Sigmoid colon (tissue), 7 donors: ENCODE data around the gene PLSCR4. TPM values are rescaled to one million over a fixed set of nuclear protein-coding genes. Genes with fewer than 3 reads are reported as not detected.

Experiments used
- DNase-seq: peaks from one replicate; pipeline ENCODE4 v3.0.0-alpha.2; 2019
- H3K27ac ChIP-seq, 4 donors: fragments of 200-600 bp; sonication (generic); one replicate each; pipeline ENCODE4 v1.5.1; 2016 to 2019; ENCODE audit warnings: mild to moderate bottlenecking in 1 of 4
- H3K27me3 ChIP-seq, 3 donors: fragments of 200-600 bp; sonication (generic); one replicate each; pipeline ENCODE4 v1.5.1; 2019; ENCODE audit warnings: mild to moderate bottlenecking in 1 of 3
- H3K36me3 ChIP-seq, 4 donors: fragments of 200-600 bp; sonication (generic); one replicate each; pipeline ENCODE4 v1.5.1; 2016 to 2019
- H3K4me1 ChIP-seq, 4 donors: fragments of 200-600 bp; sonication (generic); one replicate each; pipeline ENCODE4 v1.5.1; 2017 to 2019
- H3K4me3 ChIP-seq, 4 donors: fragments of 200-600 bp; sonication (generic); one replicate each; pipeline ENCODE4 v1.5.1; 2017 to 2019; ENCODE audit warnings: mild to moderate bottlenecking in 2 of 4, moderate library complexity in 1 of 4
- H3K9me3 ChIP-seq, 4 donors: fragments of 200-600 bp in 3 of 4; sonication (generic) in 3 of 4; one replicate each; pipeline versions ENCODE4 v1.5.1 to v1.6.1; 2013 to 2019
- CTCF ChIP-seq, 4 experiments: fragments of 450-650 bp in 3 of 4; fragments of 200-600 bp in 1 of 4; IDR thresholded peaks; one replicate each; pipeline ENCODE4 v1.5.1; 2016 to 2019; ENCODE audit warnings: antibody characterized with exemption in 4 of 4, mild to moderate bottlenecking in 3 of 4, moderate library complexity in 2 of 4
- EP300 ChIP-seq, 4 donors: sonication (generic); formaldehyde crosslinking; IDR thresholded peaks; one replicate each; pipeline ENCODE4 v1.6.1; 2017; ENCODE audit warnings: antibody characterized with exemption in 4 of 4
- POLR2A ChIP-seq, 2 donors: fragments of 450-650 bp; IDR thresholded peaks; one replicate each; pipeline ENCODE4 v1.6.1; 2016; ENCODE audit warnings: antibody characterized with exemption in 2 of 2, mild to moderate bottlenecking in 2 of 2, moderate library complexity in 2 of 2
- POLR2AphosphoS5 ChIP-seq, 4 donors: sonication (generic); formaldehyde crosslinking; IDR thresholded peaks; one replicate each; pipeline ENCODE4 v1.6.1; 2017; ENCODE audit warnings: antibody characterized with exemption in 4 of 4
- WGBS, 2 donors: extraction: QIAGEN DNeasy Blood & Tissue Kit; methylation state at CpG; one replicate each; pipeline ENCODE4 v1.1.7; 2013; 5-methylcytosine and 5-hydroxymethylcytosine counted together
- intact Hi-C: fragments of 100-400 bp; cut with DNase I; formaldehyde crosslinking; loops from one replicate; pipeline ENCODE4 v1.15.1; 2023
- polyA plus RNA-seq, 3 donors: library from polyadenylated mRNA; stranded (reverse); fragments of 200-250 nt; gene quantifications; one replicate each; pipeline ENCODE4 v1.2.3, GENCODE V29; 2013
- total RNA-seq, 4 donors: library from RNA; depleted of rRNA; stranded (reverse); fragments of >200 nt; gene quantifications; one replicate each; pipeline ENCODE4 v1.1.0, GENCODE V29; 2016
- donor health status: healthy with polysubstance abuse.
- donor health status: Bipolar disorder and iron deficiency.
- donor health status: healthy.

PLSCR4 gene
- total and polyA plus RNA-seq, 7 donors: 17.5 to 67.4 (median 53.5) TPM

GRCh38 chr3:146209371-146209770 is 41.5 kb downstream of the PLSCR4 start:
- H3K36me3 ChIP-seq: peaks cover 0 to 42% (median 9%) of the 10 kb centered on the region in 4 donors
- H3K4me1 ChIP-seq: no peaks in the 10 kb centered on the region
- intact Hi-C loops: no loop called here
- TF ChIP-seq CTCF (IDR thresholded peaks at IDR 0.05) (no peak), POLR2AphosphoS5 (IDR thresholded peaks at IDR 0.05) (no peak), POLR2A (IDR thresholded peaks at IDR 0.05) (no peak), EP300 (IDR thresholded peaks at IDR 0.05) (no peak)
- no peak for DNase-seq
- H3K4me3 ChIP-seq: no peak overlapping the region
- no peaks in the 10 kb centered on the region for H3K27me3 ChIP-seq
- H3K9me3 ChIP-seq: no peaks in the 10 kb centered on the region
- no peak overlapping the region for H3K27ac ChIP-seq

GRCh38 chr3:146203776-146204175 is 47.1 kb downstream of the PLSCR4 start:
- no peak for TF ChIP-seq EP300 (IDR thresholded peaks at IDR 0.05)
- TF ChIP-seq POLR2A (IDR thresholded peaks at IDR 0.05): no peak
- TF ChIP-seq CTCF (IDR thresholded peaks at IDR 0.05): no peak
- TF ChIP-seq POLR2AphosphoS5 (IDR thresholded peaks at IDR 0.05): no peak
- no peaks in the 10 kb centered on the region for H3K4me1 ChIP-seq
- H3K36me3 ChIP-seq: peaks cover 0 to 65% (median 14%) of the 10 kb centered on the region in 4 donors
- intact Hi-C loops: no loop called here
- H3K27ac ChIP-seq: no peak overlapping the region
- DNase-seq: no peak
- H3K9me3 ChIP-seq: no peaks in the 10 kb centered on the region
- no peaks in the 10 kb centered on the region for H3K27me3 ChIP-seq
- H3K4me3 ChIP-seq: no peak overlapping the region

- H3K4me3 ChIP-seq: no peak overlapping the region
- peaks cover 0 to 5% (median 0%) of the 10 kb centered on the region in 4 donors for H3K4me1 ChIP-seq
- peaks cover 0 to 51% (median 8%) of the 10 kb centered on the region in 4 donors for H3K36me3 ChIP-seq
- DNase-seq: no peak
- H3K9me3 ChIP-seq: no peaks in the 10 kb centered on the region
- no peak overlapping the region for H3K27ac ChIP-seq
- TF ChIP-seq CTCF (IDR thresholded peaks at IDR 0.05): no peak
- TF ChIP-seq POLR2AphosphoS5 (IDR thresholded peaks at IDR 0.05): no peak
- no peak for TF ChIP-seq POLR2A (IDR thresholded peaks at IDR 0.05)
- no peak for TF ChIP-seq EP300 (IDR thresholded peaks at IDR 0.05)
- H3K27me3 ChIP-seq: no peaks in the 10 kb centered on the region
- WGBS, 2 donors: 82 to 90% methylated on average over 2 of the region's 2 CpGs
- intact Hi-C loops: no loop called here
Observed at GRCh38 chr3:146200461-146201220, 50.3 kb downstream of the PLSCR4 start.

- Histone ChIP-seq H3K27ac (no peak overlapping the region), H3K9me3 (no peaks in the 10 kb centered on the region), H3K27me3 (no peaks in the 10 kb centered on the region), H3K4me3 (no peak overlapping the region), H3K36me3 (peaks cover 0 to 46% (median 5%) of the 10 kb centered on the region in 4 donors), H3K4me1 (peaks cover 0 to 14% (median 0%) of the 10 kb centered on the region in 4 donors)
- TF ChIP-seq POLR2AphosphoS5 (IDR thresholded peaks at IDR 0.05) (no peak), CTCF (IDR thresholded peaks at IDR 0.05) (no peak), POLR2A (IDR thresholded peaks at IDR 0.05) (no peak), EP300 (IDR thresholded peaks at IDR 0.05) (no peak)
- 95 to 97% methylated on average over 5 of the region's 5 CpGs for WGBS, 2 donors
- DNase-seq: no peak
- intact Hi-C loops: no loop called here
Observed at GRCh38 chr3:146199762-146200161, 51.1 kb downstream of the PLSCR4 start.
